ENCODE results near the gene MIOX.

- TF ChIP-seq CTCF (IDR thresholded peaks at IDR 0.05) (no peak), POLR2A (IDR thresholded peaks at IDR 0.05) (no peak)
Measured at GRCh38 chr22:50516891-50517290, 30.2 kb downstream of the MIOX start.
